Measurements from ENCODE around the gene AMH. TPM values are rescaled to one million over a fixed set of nuclear protein-coding genes. Genes with fewer than 3 reads are reported as not detected.

The AMH gene
- total and polyA plus RNA-seq, 4 donors, result 2.8 to 12.3 (median 3.6) TPM

DNA sequence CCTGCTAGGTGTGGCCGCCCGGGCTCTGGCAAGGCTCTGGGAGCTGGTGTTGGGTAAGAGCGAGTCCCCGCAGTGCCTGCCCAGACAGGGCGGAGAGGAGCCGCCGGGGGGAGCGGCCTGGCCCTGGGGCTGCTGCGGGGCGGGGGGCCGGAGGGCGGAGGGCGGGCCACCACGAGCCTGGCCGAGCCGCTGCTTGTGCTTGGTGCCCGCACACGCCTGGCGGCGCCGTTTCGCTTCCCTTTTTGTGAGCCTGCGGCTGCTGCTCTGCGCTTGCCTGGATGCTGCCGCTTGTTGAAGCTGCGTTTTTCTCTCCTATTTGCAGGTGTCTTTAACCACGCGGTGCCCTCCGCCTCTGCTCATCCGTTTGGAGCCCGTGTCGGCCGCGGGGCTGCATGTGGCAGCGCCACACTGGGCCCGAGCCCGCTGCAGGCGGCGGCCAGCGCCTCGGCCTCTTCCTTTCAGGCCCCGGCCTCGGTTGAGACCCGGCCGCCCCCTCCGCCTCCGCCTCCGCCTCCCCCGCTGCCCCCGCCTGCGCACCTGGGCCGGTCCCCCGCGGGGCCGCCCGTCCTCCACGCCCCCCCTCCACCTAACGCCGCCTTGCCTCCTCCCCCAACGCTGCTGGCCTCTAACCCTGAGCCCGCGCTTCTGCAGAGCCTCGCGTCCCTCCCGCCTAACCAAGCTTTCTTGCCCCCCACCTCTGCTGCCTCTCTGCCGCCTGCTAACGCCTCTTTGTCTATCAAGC, 21.5 kb upstream of the AMH start:
- H3K4me3 ChIP-seq (ENCODE audit: low read depth, low read length), result no peak overlapping the region
- H3K9me3 ChIP-seq (ENCODE audit: control insufficient read depth, insufficient read depth, low read length), result no peaks in the 10 kb centered on the region
- 90% methylated on average over 58 of the region's 67 CpGs for WGBS (ENCODE audit: insufficient coverage)
- no peaks in the 10 kb centered on the region for H3K27me3 ChIP-seq (ENCODE audit: control insufficient read depth, insufficient read depth, low read length)
- H3K4me1 ChIP-seq (ENCODE audit: control insufficient read depth, insufficient read depth, low read length), result no peaks in the 10 kb centered on the region
- H3K36me3 ChIP-seq (ENCODE audit: control insufficient read depth, insufficient read depth, low read length), result peaks cover 100% of the 10 kb centered on the region
- no peak for DNase-seq (ENCODE audit: low read depth in 4 of 6, low spot score in 6 of 6)
- H3K27ac ChIP-seq (ENCODE audit: low read depth, low read length), result no peak overlapping the region

DNA sequence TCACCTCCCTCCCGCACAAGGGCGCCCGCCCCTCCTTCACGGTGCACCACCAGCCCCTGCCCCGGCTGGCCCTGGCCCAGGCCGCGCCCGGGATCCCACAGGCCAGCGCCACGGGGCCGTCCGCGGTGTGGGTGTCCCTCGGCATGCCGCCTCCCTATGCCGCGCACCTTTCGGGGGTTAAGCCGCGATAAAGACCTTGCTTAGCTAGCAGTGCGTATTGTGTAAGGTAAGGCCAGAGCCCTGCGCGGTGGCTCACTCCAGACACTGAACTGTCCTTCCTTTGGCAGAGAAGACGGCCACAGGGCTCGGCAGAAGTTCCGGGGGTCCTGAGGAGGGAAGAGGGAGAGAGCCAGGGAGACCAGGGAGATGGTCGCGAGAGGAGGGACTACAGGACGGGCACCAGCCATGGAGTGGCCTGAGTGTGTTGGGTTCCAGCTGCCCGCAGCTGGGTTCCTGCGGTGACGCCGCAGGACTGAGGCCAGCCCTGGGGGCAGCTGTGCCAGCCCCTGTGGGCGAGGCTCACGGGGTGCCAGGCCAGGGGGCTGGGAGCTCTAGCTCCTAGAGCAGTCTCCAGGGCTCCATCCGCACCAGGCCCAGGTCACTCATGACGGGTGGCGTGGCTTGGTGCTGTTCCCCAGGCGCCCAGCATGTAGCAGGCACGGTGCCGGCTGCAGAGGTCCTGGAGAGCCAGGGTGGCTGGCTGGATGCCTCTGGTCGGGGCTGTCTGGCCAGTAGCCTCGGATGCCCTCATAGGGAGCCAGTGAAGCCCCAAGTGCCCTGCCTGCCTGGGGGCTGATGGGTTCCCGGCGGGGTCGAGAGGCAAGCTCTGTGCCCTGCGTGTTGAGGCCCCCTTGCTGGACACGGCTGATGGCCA, 20.7 kb upstream of the AMH start:
- no peak for DNase-seq (ENCODE audit: low read depth in 4 of 6, low spot score in 6 of 6)
- no peak overlapping the region for H3K27ac ChIP-seq (ENCODE audit: low read depth, low read length)
- no peak overlapping the region for H3K4me3 ChIP-seq (ENCODE audit: low read depth, low read length)
- H3K27me3 ChIP-seq (ENCODE audit: control insufficient read depth, insufficient read depth, low read length), result no peaks in the 10 kb centered on the region
- WGBS (ENCODE audit: insufficient coverage), result 93% methylated on average over 48 of the region's 48 CpGs
- H3K4me1 ChIP-seq (ENCODE audit: control insufficient read depth, insufficient read depth, low read length), result peaks cover 7% of the 10 kb centered on the region
- H3K9me3 ChIP-seq (ENCODE audit: control insufficient read depth, insufficient read depth, low read length), result no peaks in the 10 kb centered on the region
- H3K36me3 ChIP-seq (ENCODE audit: control insufficient read depth, insufficient read depth, low read length), result peaks cover 100% of the 10 kb centered on the region

DNA sequence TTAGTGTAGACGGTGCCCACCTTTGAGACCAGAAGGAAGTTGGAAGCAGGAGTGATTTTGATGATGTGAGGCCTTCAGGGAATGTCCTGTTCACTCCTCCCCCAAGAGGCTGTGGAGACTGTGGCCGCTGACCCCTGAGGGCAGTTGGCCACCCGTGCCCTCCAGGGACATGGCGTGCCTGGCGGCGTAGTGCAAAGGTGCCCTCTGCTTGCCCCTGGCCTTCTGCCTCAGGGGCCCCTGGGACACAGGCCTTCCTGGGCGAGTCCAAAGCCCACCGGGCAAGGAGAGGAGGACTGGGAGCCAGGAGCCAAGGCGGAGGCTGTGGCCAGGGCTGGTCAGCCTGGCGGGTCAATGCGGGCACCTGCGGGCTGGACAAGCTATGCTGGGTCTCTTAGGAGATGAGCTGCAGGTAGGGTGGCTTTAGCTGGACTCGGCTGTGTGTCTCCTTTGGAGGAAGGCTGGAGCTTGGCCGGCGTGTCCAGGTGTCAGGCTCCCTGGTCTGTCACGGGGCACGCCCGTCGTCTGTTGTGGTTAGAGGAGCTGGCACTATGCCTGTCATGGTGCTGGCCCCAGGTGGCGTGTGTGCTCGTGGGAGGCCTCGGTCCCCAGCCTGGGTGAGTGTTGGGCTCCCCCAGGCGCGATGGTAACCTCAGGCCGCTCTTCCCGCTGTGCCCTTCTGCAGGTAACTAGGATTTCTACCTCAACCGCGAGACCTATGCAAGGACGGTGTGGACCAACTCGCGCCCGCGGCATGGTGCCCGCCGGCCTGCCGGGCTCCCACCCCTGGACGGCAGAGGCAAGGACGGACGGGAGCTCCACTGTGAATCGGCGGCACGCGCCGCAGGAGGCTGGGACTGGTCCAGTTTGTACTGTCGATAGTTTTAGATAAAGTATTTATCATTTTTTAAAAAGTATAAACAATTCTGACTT, 19.8 kb upstream of the AMH start:
- 93% methylated on average over 35 of the region's 45 CpGs for WGBS (ENCODE audit: insufficient coverage)
- H3K36me3 ChIP-seq (ENCODE audit: control insufficient read depth, insufficient read depth, low read length), result peaks cover 100% of the 10 kb centered on the region

DNA sequence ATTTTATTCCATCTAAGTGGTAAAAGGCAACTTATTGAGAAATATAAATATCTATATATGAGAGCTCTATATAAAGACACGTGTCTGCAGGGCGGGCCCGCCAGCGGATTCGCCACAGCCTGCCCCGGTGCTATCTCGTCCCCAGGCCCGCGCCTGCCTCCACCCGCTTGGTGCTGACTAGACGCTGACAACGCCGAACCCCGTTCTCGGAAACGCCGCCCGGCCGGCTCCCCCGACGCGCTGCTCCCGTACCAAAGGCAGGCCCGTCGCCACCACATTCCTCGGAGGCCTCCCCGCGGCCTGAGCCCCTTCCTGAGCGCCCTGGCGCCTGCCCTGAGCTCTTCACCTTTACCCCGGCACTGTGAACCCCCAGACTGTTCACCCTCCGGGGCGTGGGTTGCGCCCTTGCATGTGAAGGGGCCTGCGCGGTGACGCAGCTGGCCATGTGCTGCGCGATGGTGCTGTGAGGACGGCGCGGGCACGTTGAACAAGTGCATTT, 19.0 kb upstream of the AMH start:
- no peak overlapping the region for H3K27ac ChIP-seq (ENCODE audit: low read depth, low read length)
- H3K36me3 ChIP-seq (ENCODE audit: control insufficient read depth, insufficient read depth, low read length), result peaks cover 99% of the 10 kb centered on the region
- peaks cover 23% of the 10 kb centered on the region for H3K4me1 ChIP-seq (ENCODE audit: control insufficient read depth, insufficient read depth, low read length)

More for the DNA sequence above, 19.8 kb upstream of the AMH start:
- DNase-seq (ENCODE audit: low read depth in 4 of 6, low spot score in 6 of 6), result no peak
- Histone ChIP-seq H3K27ac (ENCODE audit: low read depth, low read length) (no peak overlapping the region), H3K9me3 (ENCODE audit: control insufficient read depth, insufficient read depth, low read length) (no peaks in the 10 kb centered on the region), H3K4me1 (ENCODE audit: control insufficient read depth, insufficient read depth, low read length) (peaks cover 16% of the 10 kb centered on the region), H3K4me3 (ENCODE audit: low read depth, low read length) (no peak overlapping the region), H3K27me3 (ENCODE audit: control insufficient read depth, insufficient read depth, low read length) (no peaks in the 10 kb centered on the region)

DNA sequence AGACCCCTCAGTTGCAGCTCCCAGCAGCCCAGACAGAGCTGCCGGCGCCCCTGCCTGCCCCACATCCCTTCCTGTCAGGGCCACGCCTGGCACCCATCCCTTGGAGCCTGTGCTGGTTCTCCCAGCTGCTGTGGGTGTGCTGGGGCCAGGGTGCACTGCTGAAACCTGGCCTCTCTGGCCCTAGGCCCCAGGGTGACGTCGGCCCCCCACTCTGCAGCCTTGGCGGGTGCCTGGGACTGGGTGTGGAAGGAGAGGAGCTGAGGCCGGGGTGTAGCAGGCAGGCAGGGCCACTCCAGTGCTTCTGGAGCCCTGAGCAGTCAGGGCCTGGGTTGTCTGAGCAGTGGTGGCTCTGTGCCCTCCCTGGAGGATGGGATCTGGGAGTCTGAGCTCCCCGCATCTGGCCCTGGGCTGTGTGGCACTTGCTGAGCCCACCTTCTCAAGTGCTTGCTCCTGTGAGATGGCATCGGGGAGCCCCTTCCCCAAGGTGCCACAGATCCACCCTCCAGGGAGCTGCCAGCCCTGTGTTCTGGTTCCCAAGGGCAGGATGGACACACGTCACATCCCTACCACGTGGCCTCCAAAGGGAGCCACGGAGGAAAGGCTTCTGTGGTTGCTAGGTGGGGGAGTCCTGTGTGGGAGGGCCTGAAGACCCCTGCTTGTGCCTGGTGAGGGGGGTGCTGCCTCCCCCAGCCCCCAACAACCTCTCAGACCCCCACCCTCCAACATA, 18.2 kb upstream of the AMH start:
- no peaks in the 10 kb centered on the region for H3K9me3 ChIP-seq (ENCODE audit: control insufficient read depth, insufficient read depth, low read length)
- no peak overlapping the region for H3K27ac ChIP-seq (ENCODE audit: low read depth, low read length)
- H3K4me3 ChIP-seq (ENCODE audit: low read depth, low read length), result no peak overlapping the region
- no peaks in the 10 kb centered on the region for H3K27me3 ChIP-seq (ENCODE audit: control insufficient read depth, insufficient read depth, low read length)
- 88% methylated on average over 8 of the region's 12 CpGs for WGBS (ENCODE audit: insufficient coverage)
- DNase-seq (ENCODE audit: low read depth in 4 of 6, low spot score in 6 of 6), result no peak
- peaks cover 28% of the 10 kb centered on the region for H3K4me1 ChIP-seq (ENCODE audit: control insufficient read depth, insufficient read depth, low read length)
- H3K36me3 ChIP-seq (ENCODE audit: control insufficient read depth, insufficient read depth, low read length), result peaks cover 94% of the 10 kb centered on the region

More for the DNA sequence above, 19.0 kb upstream of the AMH start:
- WGBS (ENCODE audit: insufficient coverage), result 90% methylated on average over 42 of the region's 43 CpGs
- Histone ChIP-seq H3K27me3 (ENCODE audit: control insufficient read depth, insufficient read depth, low read length) (no peaks in the 10 kb centered on the region), H3K4me3 (ENCODE audit: low read depth, low read length) (no peak overlapping the region), H3K9me3 (ENCODE audit: control insufficient read depth, insufficient read depth, low read length) (no peaks in the 10 kb centered on the region)
- no peak for DNase-seq (ENCODE audit: low read depth in 4 of 6, low spot score in 6 of 6)

DNA sequence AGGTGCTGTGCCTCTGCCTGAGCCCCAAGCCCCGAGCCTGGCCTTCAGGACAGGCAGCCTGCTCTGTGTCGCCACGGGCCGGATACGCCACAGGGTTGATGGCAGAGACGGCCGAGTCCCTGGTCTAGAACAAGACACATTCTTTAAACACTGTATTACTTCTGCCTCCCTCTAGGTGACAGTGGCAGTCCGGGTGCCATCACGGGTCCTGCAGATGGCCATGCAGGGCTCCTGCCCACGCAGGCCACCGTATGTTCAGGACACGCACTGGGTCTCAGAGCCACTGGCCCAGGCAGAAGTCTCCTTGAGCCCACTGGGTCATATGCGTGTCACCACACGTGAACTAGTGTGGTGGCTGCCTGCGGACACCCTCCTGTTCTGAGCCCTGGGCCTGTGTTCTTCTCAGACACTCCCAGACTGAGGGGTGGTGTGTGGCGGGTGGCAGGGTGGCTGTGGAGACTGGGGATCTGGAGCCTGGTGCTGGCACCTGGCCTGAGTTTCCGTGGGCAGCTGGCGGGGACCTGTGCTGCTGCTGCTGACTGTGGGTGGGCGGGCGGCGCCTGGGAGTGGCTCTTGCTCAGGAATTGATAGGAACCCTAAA, 17.4 kb upstream of the AMH start:
- Histone ChIP-seq H3K27me3 (ENCODE audit: control insufficient read depth, insufficient read depth, low read length) (no peaks in the 10 kb centered on the region), H3K4me1 (ENCODE audit: control insufficient read depth, insufficient read depth, low read length) (peaks cover 28% of the 10 kb centered on the region), H3K9me3 (ENCODE audit: control insufficient read depth, insufficient read depth, low read length) (no peaks in the 10 kb centered on the region), H3K27ac (ENCODE audit: low read depth, low read length) (no peak overlapping the region), H3K4me3 (ENCODE audit: low read depth, low read length) (no peak overlapping the region), H3K36me3 (ENCODE audit: control insufficient read depth, insufficient read depth, low read length) (peaks cover 86% of the 10 kb centered on the region)
- no peak for DNase-seq (ENCODE audit: low read depth in 4 of 6, low spot score in 6 of 6)
- WGBS (ENCODE audit: insufficient coverage), result 76% methylated on average over 16 of the region's 21 CpGs

DNA sequence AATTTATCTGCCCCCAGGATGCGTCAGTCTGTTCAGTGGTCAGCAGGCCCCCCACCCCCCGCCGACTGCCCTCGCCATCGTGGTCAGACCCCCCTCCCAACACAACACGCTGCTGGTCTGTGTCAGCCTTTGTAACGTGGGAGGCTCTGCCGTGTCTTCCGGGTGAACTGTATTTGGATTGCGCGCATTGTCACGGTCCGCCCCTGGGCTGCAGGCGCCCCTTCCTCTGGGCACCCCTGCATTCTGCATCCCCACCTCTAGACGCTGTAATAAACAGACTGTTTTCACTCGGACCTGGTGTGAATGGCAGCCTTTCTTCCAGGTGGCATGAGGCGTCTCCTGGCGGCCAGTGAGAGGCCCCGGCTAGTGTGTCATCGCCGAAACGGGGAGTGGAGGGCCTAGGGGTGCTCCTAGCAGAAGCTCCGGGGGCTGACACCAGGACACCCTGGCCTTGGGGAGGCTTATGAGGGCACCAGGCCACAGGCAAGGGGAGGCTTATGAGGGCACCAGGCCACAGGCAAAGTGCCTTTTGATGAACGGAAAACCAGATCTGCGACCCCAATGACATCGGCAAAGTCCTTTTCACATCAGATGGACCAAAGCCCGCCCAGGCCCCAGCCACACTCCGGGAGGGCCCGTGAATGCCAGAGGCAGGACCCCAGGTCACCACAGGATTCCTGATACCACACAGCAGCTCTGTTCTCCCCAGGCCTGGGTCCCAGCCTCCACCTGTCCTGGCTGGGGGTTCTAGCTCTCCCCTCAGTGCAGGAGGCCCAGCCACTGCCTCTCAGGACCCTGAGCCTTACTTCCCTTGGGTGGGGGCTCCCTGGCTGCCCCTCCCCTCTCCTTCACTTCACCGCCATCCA, 16.6 kb upstream of the AMH start:
- Histone ChIP-seq H3K9me3 (ENCODE audit: control insufficient read depth, insufficient read depth, low read length) (no peaks in the 10 kb centered on the region), H3K27ac (ENCODE audit: low read depth, low read length) (no peak overlapping the region), H3K4me1 (ENCODE audit: control insufficient read depth, insufficient read depth, low read length) (peaks cover 34% of the 10 kb centered on the region), H3K4me3 (ENCODE audit: low read depth, low read length) (no peak overlapping the region), H3K27me3 (ENCODE audit: control insufficient read depth, insufficient read depth, low read length) (no peaks in the 10 kb centered on the region), H3K36me3 (ENCODE audit: control insufficient read depth, insufficient read depth, low read length) (peaks cover 78% of the 10 kb centered on the region)
- no peak for DNase-seq (ENCODE audit: low read depth in 4 of 6, low spot score in 6 of 6)
- 84% methylated on average over 22 of the region's 30 CpGs for WGBS (ENCODE audit: insufficient coverage)
